Measurements from ENCODE around the gene XPA. TPM values are rescaled to one million over a fixed set of nuclear protein-coding genes. Genes with fewer than 3 reads are reported as not detected.

Gene XPA
- total and polyA plus RNA-seq, 2 experiments from 2014 or later = 21.1 to 31.5 TPM

- Histone ChIP-seq H3K4me3 (no peak overlapping the region), H3K27me3 (no peaks in the 10 kb centered on the region), H3K36me3 (no peaks in the 10 kb centered on the region), H3K27ac (no peak overlapping the region), H3K4me1 (ENCODE audit: low read depth) (peaks cover 49% of the 10 kb centered on the region), H3K9me3 (ENCODE audit: low read depth) (no peaks in the 10 kb centered on the region)
- TF ChIP-seq CTCF (IDR thresholded peaks at IDR 0.05; ENCODE audit: low read depth, low read length) = no peak
- DNase-seq (ENCODE audit: low read depth in 1 of 2, low spot score in 1 of 2) = no peak
Observed at GRCh38 chr9:97630591-97630990, 66.5 kb downstream of the XPA start.

- H3K27ac ChIP-seq = peak overlapping the region; percentile 85
- no peak for DNase-seq (ENCODE audit: low read depth in 1 of 2, low spot score in 1 of 2)
- H3K36me3 ChIP-seq = no peaks in the 10 kb centered on the region
- no peaks in the 10 kb centered on the region for H3K27me3 ChIP-seq
- H3K9me3 ChIP-seq (ENCODE audit: low read depth) = no peaks in the 10 kb centered on the region
- no peak for TF ChIP-seq CTCF (IDR thresholded peaks at IDR 0.05; ENCODE audit: low read depth, low read length)
- peaks cover 56% of the 10 kb centered on the region for H3K4me1 ChIP-seq (ENCODE audit: low read depth)
- no peak overlapping the region for H3K4me3 ChIP-seq
Observed at GRCh38 chr9:97629156-97629555, 68.0 kb downstream of the XPA start.

GRCh38 chr9:97628668-97629067, 68.5 kb downstream of the XPA start:
- H3K27ac ChIP-seq = peak overlapping the region; percentile 85
- peak in 1 of 2 donors; percentile 47 for DNase-seq (ENCODE audit: low read depth in 1 of 2, low spot score in 1 of 2)
- no peaks in the 10 kb centered on the region for H3K27me3 ChIP-seq
- peaks cover 56% of the 10 kb centered on the region for H3K4me1 ChIP-seq (ENCODE audit: low read depth)
- H3K36me3 ChIP-seq = no peaks in the 10 kb centered on the region
- H3K4me3 ChIP-seq = no peak overlapping the region
- TF ChIP-seq CTCF (IDR thresholded peaks at IDR 0.05; ENCODE audit: low read depth, low read length) = no peak
- H3K9me3 ChIP-seq (ENCODE audit: low read depth) = no peaks in the 10 kb centered on the region

GRCh38 chr9:97627624-97628023, 69.5 kb downstream of the XPA start:
- no peaks in the 10 kb centered on the region for H3K9me3 ChIP-seq (ENCODE audit: low read depth)
- peaks cover 56% of the 10 kb centered on the region for H3K4me1 ChIP-seq (ENCODE audit: low read depth)
- no peak overlapping the region for H3K4me3 ChIP-seq
- TF ChIP-seq CTCF (IDR thresholded peaks at IDR 0.05; ENCODE audit: low read depth, low read length) = no peak
- H3K27me3 ChIP-seq = no peaks in the 10 kb centered on the region
- peak overlapping the region; percentile 85 for H3K27ac ChIP-seq
- no peak for DNase-seq (ENCODE audit: low read depth in 1 of 2, low spot score in 1 of 2)
- no peaks in the 10 kb centered on the region for H3K36me3 ChIP-seq

GRCh38 chr9:97625620-97626019, 71.5 kb downstream of the XPA start:
- Histone ChIP-seq H3K4me1 (ENCODE audit: low read depth) (peaks cover 48% of the 10 kb centered on the region), H3K36me3 (no peaks in the 10 kb centered on the region), H3K27ac (peak overlapping the region; percentile 75), H3K27me3 (no peaks in the 10 kb centered on the region), H3K4me3 (no peak overlapping the region), H3K9me3 (ENCODE audit: low read depth) (no peaks in the 10 kb centered on the region)
- peak in 1 of 2 donors; percentile 37 for DNase-seq (ENCODE audit: low read depth in 1 of 2, low spot score in 1 of 2)
- TF ChIP-seq CTCF (IDR thresholded peaks at IDR 0.05; ENCODE audit: low read depth, low read length) = no peak

Other genes with a start within 250 kb of the XPA start
- 61.4 and 75.7 TPM in 2 replicates for gene TMOD1, start 195.7 kb downstream of the XPA start, total RNA-seq
- gene TMOD1, start 195.7 kb downstream of the XPA start, polyA plus RNA-seq = 168 and 219 TPM in 2 replicates
- 22.6 and 25.9 TPM in 2 replicates for gene TSTD2, start 64.0 kb downstream of the XPA start, total RNA-seq
- 14.6 and 17.2 TPM in 2 replicates for gene TSTD2, start 64.0 kb downstream of the XPA start, polyA plus RNA-seq
- gene NCBP1, start 63.5 kb downstream of the XPA start, total RNA-seq = 22.1 and 26.6 TPM in 2 replicates
- gene NCBP1, start 63.5 kb downstream of the XPA start, polyA plus RNA-seq = 34.4 and 39.2 TPM in 2 replicates
- gene FOXE1, start 155.9 kb upstream of the XPA start, total RNA-seq = not detected in 2 replicates
- not detected in 2 replicates for gene FOXE1, start 155.9 kb upstream of the XPA start, polyA plus RNA-seq
- gene TRMO, start 225.2 kb upstream of the XPA start, total RNA-seq = 9.1 and 13.2 TPM in 2 replicates
- 4.5 and 8.2 TPM in 2 replicates for gene TRMO, start 225.2 kb upstream of the XPA start, polyA plus RNA-seq
- not detected in 2 replicates for gene HEMGN, start 240.8 kb upstream of the XPA start, total RNA-seq
- gene HEMGN, start 240.8 kb upstream of the XPA start, polyA plus RNA-seq = not detected in 2 replicates

Measured in cardiac muscle cell (in vitro differentiated cells and primary cell).